ENCODE results near the gene RUSF1. TPM values are rescaled to one million over a fixed set of nuclear protein-coding genes. Genes with fewer than 3 reads are reported as not detected.

The RUSF1 gene
- total and polyA plus RNA-seq, 12 donors, result 41.2 to 110 (median 65.3) TPM

DNA sequence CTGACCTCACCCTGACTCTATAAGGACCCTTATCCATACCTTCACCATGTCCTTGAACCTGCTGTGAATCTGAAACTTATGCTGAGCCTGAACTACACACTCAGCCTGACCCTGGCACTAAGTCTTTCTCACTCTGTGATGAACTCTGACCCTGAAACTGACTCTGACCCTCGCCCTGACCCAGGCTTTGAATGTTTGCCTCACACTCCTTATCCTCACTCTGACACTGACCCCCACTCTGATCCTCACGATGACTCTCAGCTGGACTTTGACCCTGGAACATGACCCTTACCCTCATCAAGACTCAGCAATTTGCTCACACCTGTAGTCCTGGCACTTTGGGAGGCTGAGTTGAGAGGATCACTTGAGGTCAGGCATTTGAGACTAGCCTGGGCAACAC is 23.9 kb upstream of the RUSF1 start:
- Histone ChIP-seq H3K4me1 (replicated peaks in 1 of 2) (no peaks in the 10 kb centered on the region), H3K27me3 (peaks cover 15% of the 10 kb centered on the region), H3K27ac (no peak overlapping the region), H3K36me3 (replicated peaks in 1 of 2) (no peaks in the 10 kb centered on the region), H3K4me3 (no peak overlapping the region), H3K9me3 (replicated peaks in 1 of 3) (no peaks in the 10 kb centered on the region)
- 30 to 55% (median 48%) methylated on average over 2 of the region's 2 CpGs for WGBS, 4 donors
- TF ChIP-seq, protein P1, sequence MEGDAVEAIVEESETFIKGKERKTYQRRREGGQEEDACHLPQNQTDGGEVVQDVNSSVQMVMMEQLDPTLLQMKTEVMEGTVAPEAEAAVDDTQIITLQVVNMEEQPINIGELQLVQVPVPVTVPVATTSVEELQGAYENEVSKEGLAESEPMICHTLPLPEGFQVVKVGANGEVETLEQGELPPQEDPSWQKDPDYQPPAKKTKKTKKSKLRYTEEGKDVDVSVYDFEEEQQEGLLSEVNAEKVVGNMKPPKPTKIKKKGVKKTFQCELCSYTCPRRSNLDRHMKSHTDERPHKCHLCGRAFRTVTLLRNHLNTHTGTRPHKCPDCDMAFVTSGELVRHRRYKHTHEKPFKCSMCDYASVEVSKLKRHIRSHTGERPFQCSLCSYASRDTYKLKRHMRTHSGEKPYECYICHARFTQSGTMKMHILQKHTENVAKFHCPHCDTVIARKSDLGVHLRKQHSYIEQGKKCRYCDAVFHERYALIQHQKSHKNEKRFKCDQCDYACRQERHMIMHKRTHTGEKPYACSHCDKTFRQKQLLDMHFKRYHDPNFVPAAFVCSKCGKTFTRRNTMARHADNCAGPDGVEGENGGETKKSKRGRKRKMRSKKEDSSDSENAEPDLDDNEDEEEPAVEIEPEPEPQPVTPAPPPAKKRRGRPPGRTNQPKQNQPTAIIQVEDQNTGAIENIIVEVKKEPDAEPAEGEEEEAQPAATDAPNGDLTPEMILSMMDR (IDR thresholded peaks at IDR 0.05), result no peak
- no peak for TF ChIP-seq POLR2A (IDR thresholded peaks at IDR 0.05)
- intact Hi-C loops (cut with DNase I), result no loop called here
- no peak for DNase-seq

DNA sequence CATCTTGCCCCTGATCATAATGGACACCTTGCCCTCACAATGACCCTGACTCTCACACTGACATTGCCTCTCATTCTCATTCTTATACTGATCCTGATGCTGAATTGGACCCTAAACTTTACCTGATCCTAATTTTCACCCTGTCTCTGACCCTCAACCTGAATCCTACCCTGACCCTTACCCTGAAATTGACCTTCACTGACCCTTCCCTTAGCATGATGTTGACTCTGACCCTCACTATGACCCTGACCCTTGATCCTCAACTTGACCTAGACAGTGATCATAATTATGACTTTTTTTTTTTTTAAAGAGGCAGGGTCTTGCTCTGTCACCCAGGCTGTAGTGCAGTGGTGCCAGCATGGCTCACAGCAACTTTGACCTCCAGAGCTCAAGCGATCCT is 22.9 kb upstream of the RUSF1 start:
- Histone ChIP-seq H3K36me3 (replicated peaks in 1 of 2) (no peaks in the 10 kb centered on the region), H3K9me3 (replicated peaks in 1 of 3) (no peaks in the 10 kb centered on the region), H3K4me3 (no peak overlapping the region), H3K27ac (no peak overlapping the region), H3K27me3 (peaks cover 9% of the 10 kb centered on the region), H3K4me1 (replicated peaks in 1 of 2) (no peaks in the 10 kb centered on the region)
- 88 to 92% (median 89%) methylated on average over 1 of the region's 1 CpG for WGBS, 4 donors
- DNase-seq, result no peak
- TF ChIP-seq POLR2A (IDR thresholded peaks at IDR 0.05), result no peak
- TF ChIP-seq, protein P1 (IDR thresholded peaks at IDR 0.05), result no peak
- intact Hi-C loops (cut with DNase I), result no loop called here

DNA sequence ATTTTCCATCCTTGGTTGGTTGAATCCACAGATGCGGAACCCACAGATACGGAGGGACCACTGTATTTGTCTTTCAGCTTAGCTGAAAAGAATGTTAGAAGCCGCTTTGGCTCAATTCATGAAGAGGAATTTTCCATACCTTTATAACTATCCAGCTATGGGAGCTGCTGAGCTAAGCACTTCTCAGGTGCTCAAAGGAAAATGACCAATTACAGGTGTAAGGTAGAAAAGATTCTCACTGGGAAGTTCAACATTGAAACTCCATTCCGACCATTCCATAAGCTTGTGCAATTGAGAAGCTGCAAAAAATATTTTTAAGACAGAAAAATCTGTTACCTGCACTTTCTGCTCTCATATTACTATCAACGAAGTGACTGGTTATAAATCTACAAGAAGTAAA is 22.2 kb upstream of the RUSF1 start:
- H3K4me3 ChIP-seq, result no peak overlapping the region
- peaks cover 9% of the 10 kb centered on the region for H3K27me3 ChIP-seq
- intact Hi-C loops (cut with DNase I), result no loop called here
- TF ChIP-seq, protein P1 (IDR thresholded peaks at IDR 0.05), result no peak
- TF ChIP-seq POLR2A (IDR thresholded peaks at IDR 0.05), result no peak
- WGBS, 4 donors, result 68 to 71% (median 69%) methylated on average over 5 of the region's 5 CpGs
- H3K36me3 ChIP-seq (replicated peaks in 1 of 2), result no peaks in the 10 kb centered on the region
- H3K9me3 ChIP-seq (replicated peaks in 1 of 3), result no peaks in the 10 kb centered on the region
- no peaks in the 10 kb centered on the region for H3K4me1 ChIP-seq (replicated peaks in 1 of 2)
- DNase-seq, result no peak
- H3K27ac ChIP-seq, result no peak overlapping the region

DNA sequence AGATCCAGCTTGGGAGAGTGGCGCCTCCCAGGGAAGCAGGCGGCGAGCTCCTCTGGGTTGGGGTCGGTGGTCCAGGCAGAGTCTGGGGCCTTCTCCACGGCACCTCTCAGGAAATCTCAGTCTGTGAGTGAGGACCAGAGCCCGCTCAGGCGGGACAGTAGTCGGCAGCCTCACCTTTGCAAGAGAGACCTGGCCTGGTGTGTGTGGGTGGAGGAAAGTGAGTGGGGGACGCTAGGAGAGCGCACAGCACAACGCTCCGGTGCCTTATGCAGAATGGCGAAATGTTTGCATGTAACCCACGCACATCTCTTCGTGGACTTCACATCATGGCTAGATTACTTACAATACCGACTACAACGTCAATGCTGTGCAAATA is 21.7 kb upstream of the RUSF1 start:
- H3K27ac ChIP-seq, result no peak overlapping the region
- TF ChIP-seq, protein P1 (IDR thresholded peaks at IDR 0.05), result no peak
- TF ChIP-seq POLR2A (IDR thresholded peaks at IDR 0.05), result no peak
- no peaks in the 10 kb centered on the region for H3K4me1 ChIP-seq (replicated peaks in 1 of 2)
- H3K36me3 ChIP-seq (replicated peaks in 1 of 2), result no peaks in the 10 kb centered on the region
- H3K4me3 ChIP-seq, result no peak overlapping the region
- peaks cover 9% of the 10 kb centered on the region for H3K27me3 ChIP-seq
- intact Hi-C loops (cut with DNase I), result no loop called here
- DNase-seq, result no peak
- WGBS, 4 donors, result 28 to 52% (median 29%) methylated on average over 5 to 17 of the region's 17 CpGs
- no peaks in the 10 kb centered on the region for H3K9me3 ChIP-seq (replicated peaks in 1 of 3)

Measured in adrenal gland (tissue), 12 donors.